ENCODE results near the gene CDK2AP2. TPM values are rescaled to one million over a fixed set of nuclear protein-coding genes. Genes with fewer than 3 reads are reported as not detected.

CDK2AP2 gene
- polyA plus RNA-seq, 2 of the 4 experiments (the other 2 are of a cell fraction), result 36.6 to 53.1 TPM

DNA sequence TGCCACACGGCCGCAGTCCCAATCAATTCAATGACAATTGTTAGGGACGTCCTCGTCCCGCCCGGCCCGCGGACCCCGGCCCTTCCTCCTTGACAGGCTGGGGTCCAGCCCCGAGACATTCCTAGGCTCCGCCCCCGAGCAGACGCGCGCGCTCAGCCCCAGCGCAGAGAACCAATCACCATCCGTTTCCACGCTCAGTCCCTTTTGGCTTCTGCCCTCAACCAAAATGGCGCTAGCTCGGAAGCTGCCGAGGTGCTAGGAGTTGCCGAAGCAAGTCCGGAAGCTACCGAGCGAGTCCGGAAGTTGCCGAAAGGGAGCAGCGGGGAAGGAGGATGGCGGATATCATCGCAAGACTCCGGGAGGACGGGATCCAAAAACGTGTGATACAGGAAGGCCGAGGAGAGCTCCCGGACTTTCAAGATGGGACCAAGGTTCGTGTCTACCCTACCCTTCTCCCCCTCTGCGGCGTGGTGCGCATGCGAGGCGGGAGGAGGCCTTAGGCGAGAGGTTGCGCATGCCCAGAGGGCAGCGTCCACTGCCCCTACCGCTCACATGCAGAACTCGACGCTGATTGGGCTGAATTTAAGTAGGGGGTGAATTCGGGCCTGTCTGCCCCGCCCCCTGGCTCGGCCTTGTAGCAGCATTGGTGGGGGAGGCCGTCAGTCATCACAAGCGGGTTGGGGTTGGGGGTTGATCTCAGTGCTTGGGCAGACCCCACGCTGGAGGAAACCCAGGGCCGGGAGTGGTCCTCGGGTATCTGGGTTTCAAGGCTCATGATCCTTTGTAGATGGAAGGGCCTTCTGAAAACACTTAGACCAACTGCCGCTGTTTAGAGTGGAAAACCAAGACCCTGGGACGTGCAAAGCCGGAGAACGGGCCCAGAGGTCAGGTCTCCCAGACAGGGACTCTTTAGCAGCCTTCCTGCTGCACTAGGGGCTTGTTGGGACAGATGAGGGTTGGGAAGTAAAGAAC is 24.8 kb downstream of the CDK2AP2 start, which contains the start of gene AIP:
Gene AIP (plus strand): TSS at position 200 of the 972 bp plus-strand sequence. CDS start 133 bp downstream, at position 333.
- CTCF ChIA-PET, result interaction anchor here (0.7 to 1.8 kb wide), 3 partner anchors 10 to 138 kb away, joined by 3 to 4 read pairs (median 3); no protein-coding TSS in a partner anchor
- peak within 1 kb of the TSS; percentile 71 to 88 for H3K27ac ChIP-seq
- POLR2A ChIA-PET, result interaction anchor here (0.6 to 1.3 kb wide), 8 partner anchors 8 to 109 kb away, joined by 3 to 6 read pairs (median 4); partner anchors contain the start of genes CLCF1, PPP1CA and RPS6KB2
- DNase-seq (ENCODE audit: low read depth in 1 of 2, low spot score in 1 of 2) (peak; percentile 98 to 99), FAIRE-seq (no peak), ATAC-seq (peak; percentile 98 to 99)
- peaks cover 11% of the 10 kb centered on the region; the same call in 2 of the 3 replicates for H3K4me1 ChIP-seq
- peak within 1 kb of the TSS; percentile 55 for H3K4me3 ChIP-seq
- TF ChIP-seq, protein P1, sequence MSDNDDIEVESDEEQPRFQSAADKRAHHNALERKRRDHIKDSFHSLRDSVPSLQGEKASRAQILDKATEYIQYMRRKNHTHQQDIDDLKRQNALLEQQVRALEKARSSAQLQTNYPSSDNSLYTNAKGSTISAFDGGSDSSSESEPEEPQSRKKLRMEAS (IDR thresholded peaks at IDR 0.05), result peak; percentile 100
- TF ChIP-seq RNF2 (IDR thresholded peaks at IDR 0.05; ENCODE audit: borderline replicate concordance, low read depth) (peak; percentile 98), TP53 (CRISPR knock-in tag; IDR thresholded peaks at IDR 0.05) (peak; percentile 29; the same call in 1 of the 2 replicates), HEYL (CRISPR knock-in tag; IDR thresholded peaks at IDR 0.05) (no peak), BHLHE40 (IDR thresholded peaks at IDR 0.05; ENCODE audit: low read depth, low read length) (no peak), RCOR1 (IDR thresholded peaks at IDR 0.05; ENCODE audit: low read depth, low read length) (no peak), RFX5 (IDR thresholded peaks at IDR 0.05) (0 out of 2 replicates have a peak, but pooled peaks have one; percentile 30), SREBF2 (IDR thresholded peaks at IDR 0.05) (no peak), TFCP2L1 (CRISPR knock-in tag; IDR thresholded peaks at IDR 0.05) (no peak), FOSL2 (IDR thresholded peaks at IDR 0.05) (no peak), FOSL2 (CRISPR knock-in tag; IDR thresholded peaks at IDR 0.05) (0 out of 2 replicates have a peak, but pooled peaks have one; percentile 6), JUNB (IDR thresholded peaks at IDR 0.05) (no peak), ZNF302 (CRISPR knock-in tag; IDR thresholded peaks at IDR 0.05) (no peak), ZSCAN20 (CRISPR knock-in tag; IDR thresholded peaks at IDR 0.05) (peak; percentile 72; the same call in 1 of the 2 replicates), MAFK (IDR thresholded peaks at IDR 0.05; ENCODE audit: partially characterized antibody) (peak; percentile 23), HOXB13 (CRISPR knock-in tag; IDR thresholded peaks at IDR 0.05; ENCODE audit: low read depth) (no peak), NPAS2 (CRISPR knock-in tag; IDR thresholded peaks at IDR 0.05; ENCODE audit: borderline replicate concordance) (0 out of 2 replicates have a peak, but pooled peaks have one; percentile 18), POLR2A (IDR thresholded peaks at IDR 0.05; ENCODE audit: low read length) (peak; percentile 33), HDAC2 (IDR thresholded peaks at IDR 0.05) (peak; percentile 82; the same call in 1 of the 2 replicates), FOSB (CRISPR knock-in tag; IDR thresholded peaks at IDR 0.05) (no peak), CBX2 (IDR thresholded peaks at IDR 0.05; ENCODE audit: borderline replicate concordance, low read depth) (no peak), PHF8 (IDR thresholded peaks at IDR 0.05; ENCODE audit: borderline replicate concordance, low read depth) (peak; percentile 54), KDM5A (IDR thresholded peaks at IDR 0.05) (peak; percentile 83), JUN (IDR thresholded peaks at IDR 0.05) (no peak; a peak in 2 of 5 replicates)
- TF ChIP-seq, protein P2, sequence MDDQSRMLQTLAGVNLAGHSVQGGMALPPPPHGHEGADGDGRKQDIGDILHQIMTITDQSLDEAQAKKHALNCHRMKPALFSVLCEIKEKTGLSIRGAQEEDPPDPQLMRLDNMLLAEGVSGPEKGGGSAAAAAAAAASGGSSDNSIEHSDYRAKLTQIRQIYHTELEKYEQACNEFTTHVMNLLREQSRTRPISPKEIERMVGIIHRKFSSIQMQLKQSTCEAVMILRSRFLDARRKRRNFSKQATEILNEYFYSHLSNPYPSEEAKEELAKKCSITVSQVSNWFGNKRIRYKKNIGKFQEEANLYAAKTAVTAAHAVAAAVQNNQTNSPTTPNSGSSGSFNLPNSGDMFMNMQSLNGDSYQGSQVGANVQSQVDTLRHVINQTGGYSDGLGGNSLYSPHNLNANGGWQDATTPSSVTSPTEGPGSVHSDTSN (IDR thresholded peaks at IDR 0.05), result no peak
- TF ChIP-seq, protein P3, sequence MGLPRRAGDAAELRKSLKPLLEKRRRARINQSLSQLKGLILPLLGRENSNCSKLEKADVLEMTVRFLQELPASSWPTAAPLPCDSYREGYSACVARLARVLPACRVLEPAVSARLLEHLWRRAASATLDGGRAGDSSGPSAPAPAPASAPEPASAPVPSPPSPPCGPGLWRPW (IDR thresholded peaks at IDR 0.05), result no peak
- TF ChIP-seq, protein P4, sequence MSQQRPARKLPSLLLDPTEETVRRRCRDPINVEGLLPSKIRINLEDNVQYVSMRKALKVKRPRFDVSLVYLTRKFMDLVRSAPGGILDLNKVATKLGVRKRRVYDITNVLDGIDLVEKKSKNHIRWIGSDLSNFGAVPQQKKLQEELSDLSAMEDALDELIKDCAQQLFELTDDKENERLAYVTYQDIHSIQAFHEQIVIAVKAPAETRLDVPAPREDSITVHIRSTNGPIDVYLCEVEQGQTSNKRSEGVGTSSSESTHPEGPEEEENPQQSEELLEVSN (IDR thresholded peaks at IDR 0.05; ENCODE audit: borderline replicate concordance, low read depth), result peak; percentile 100
- TF ChIP-seq, protein P5, sequence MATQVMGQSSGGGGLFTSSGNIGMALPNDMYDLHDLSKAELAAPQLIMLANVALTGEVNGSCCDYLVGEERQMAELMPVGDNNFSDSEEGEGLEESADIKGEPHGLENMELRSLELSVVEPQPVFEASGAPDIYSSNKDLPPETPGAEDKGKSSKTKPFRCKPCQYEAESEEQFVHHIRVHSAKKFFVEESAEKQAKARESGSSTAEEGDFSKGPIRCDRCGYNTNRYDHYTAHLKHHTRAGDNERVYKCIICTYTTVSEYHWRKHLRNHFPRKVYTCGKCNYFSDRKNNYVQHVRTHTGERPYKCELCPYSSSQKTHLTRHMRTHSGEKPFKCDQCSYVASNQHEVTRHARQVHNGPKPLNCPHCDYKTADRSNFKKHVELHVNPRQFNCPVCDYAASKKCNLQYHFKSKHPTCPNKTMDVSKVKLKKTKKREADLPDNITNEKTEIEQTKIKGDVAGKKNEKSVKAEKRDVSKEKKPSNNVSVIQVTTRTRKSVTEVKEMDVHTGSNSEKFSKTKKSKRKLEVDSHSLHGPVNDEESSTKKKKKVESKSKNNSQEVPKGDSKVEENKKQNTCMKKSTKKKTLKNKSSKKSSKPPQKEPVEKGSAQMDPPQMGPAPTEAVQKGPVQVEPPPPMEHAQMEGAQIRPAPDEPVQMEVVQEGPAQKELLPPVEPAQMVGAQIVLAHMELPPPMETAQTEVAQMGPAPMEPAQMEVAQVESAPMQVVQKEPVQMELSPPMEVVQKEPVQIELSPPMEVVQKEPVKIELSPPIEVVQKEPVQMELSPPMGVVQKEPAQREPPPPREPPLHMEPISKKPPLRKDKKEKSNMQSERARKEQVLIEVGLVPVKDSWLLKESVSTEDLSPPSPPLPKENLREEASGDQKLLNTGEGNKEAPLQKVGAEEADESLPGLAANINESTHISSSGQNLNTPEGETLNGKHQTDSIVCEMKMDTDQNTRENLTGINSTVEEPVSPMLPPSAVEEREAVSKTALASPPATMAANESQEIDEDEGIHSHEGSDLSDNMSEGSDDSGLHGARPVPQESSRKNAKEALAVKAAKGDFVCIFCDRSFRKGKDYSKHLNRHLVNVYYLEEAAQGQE (IDR thresholded peaks at IDR 0.05), result 0 out of 2 replicates have a peak, but pooled peaks have one; percentile 6
- WGBS (ENCODE audit: missing lambda C conversion rate), result 15% methylated on average over 57 of the region's 60 CpGs
- H3K9me3 ChIP-seq, result no peaks in the 10 kb centered on the region
- H3K4me2 ChIP-seq, result peak within 1 kb of the TSS; percentile 97
